ENCODE measurements around the gene CLIP1.
"Not testable (repeated sequence)": the region's sequence is repeated elsewhere in the genome, so short reads cannot be mapped to it uniquely, and the experiment has no call there.

CLIP1 gene

GRCh38 chr12:122311696-122312095 is 110.8 kb downstream of the CLIP1 start:
- DNase-seq (ENCODE audit: low read depth in 2 of 2), result no peak

- DNase-seq (ENCODE audit: low read depth in 2 of 2), result no peak
These were observed 111.7 kb downstream of the CLIP1 start for GRCh38 chr12:122310626-122311333.

DNA sequence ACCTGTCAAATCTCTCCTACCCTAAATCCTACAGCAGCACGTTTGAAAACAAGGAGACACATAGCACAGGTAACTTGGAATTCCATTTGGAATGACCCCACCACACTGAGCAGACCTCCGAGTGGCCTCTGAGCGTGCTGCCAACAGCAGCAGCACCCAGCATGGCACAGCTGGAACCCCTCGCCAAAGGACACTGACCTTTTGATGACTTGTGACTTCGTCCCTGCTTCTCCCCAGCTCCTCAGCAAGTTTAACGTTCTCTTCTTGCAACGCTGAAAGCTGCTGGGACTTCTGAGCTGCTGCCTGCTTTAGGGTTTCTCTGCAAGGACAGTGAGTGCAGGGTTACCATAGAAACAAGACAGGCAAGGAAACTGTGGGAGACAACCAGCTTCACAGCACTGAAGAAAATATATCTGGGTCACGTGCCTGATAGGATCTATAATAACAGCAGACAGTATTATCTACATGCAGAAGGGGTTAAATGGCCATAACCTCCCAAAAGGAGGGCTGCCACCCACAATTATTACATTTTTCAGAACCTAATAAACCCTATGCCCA is 112.8 kb downstream of the CLIP1 start:
- no peak for DNase-seq (ENCODE audit: low read depth in 2 of 2)

DNA sequence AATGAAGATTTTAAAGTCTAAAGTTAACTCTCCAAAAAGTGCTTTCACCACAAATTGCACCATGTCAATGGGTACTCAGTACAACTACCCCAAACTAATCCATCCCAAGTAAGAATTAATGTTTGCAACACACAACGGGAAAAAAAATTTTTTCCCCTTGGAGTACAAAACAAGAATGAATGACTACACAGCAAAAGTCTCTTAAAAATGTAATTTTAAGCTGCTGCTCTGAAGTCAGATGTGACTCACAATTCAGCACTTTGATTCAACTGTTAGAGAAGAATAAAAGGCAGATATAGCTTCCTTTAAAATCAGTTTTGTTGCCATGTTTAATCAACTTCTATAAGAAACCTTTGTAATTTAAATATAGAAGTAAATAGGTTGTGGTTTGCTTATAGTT is 113.7 kb downstream of the CLIP1 start:
- no peak for DNase-seq (ENCODE audit: low read depth in 2 of 2)

DNA sequence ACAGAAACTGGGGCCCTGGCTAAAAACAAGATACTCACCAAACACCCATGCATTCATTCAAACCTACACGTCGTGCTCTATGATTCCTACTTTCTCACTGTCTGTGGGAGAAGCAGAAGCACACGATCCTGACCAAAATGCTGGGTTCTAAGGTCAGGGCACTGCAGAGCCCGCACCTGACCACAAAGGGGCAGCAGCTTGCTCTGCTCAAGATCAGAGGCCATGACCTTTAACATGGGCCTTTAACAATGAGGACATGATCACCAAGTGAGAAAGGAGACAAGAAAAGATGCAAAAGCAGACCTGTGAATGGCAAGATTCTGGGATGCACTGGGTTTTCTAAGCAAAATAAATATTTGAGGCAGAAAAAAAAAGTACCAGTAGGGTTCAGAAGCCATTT is 116.1 kb downstream of the CLIP1 start:
- DNase-seq (ENCODE audit: low read depth in 2 of 2), result no peak

DNA sequence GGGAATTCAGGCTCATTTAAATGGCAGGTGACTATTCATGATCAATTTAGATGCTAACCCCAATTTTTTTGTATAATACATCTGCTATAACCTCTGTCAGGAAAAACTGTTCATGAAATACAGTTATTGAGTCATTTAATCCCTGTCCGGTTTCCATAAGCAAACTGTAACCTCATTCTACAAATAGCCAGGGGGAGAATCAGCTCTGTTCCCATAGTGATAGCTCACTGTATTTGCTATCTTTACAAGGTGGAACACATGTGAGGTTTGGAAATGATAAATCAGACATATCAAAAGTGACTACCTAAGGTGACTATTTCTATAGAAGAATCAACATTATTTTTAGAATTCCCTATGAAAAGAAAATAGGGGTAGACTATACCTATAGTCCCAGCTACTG is 117.5 kb downstream of the CLIP1 start:
- no peak for DNase-seq (ENCODE audit: low read depth in 2 of 2)

DNA sequence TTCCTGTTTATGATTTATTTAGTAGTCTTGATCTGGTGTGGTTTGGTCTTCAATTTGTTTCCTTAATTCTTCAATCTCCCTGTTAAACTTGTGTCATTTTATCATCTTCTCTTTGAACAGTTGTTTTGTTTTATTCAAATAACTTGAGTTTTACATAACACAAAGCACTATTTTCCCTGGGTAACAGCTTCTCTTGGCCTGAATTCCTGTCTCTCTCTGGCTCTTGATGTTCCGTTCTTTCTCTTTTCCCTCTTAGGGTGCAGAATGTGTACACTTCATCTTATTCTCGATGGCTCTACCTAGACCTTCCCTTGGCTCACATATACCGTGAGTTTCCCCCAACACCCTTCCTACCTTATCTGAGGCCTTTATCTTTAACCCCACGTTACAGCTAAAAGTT is 119.4 kb downstream of the CLIP1 start:
- no peak for DNase-seq (ENCODE audit: low read depth in 2 of 2)

DNA sequence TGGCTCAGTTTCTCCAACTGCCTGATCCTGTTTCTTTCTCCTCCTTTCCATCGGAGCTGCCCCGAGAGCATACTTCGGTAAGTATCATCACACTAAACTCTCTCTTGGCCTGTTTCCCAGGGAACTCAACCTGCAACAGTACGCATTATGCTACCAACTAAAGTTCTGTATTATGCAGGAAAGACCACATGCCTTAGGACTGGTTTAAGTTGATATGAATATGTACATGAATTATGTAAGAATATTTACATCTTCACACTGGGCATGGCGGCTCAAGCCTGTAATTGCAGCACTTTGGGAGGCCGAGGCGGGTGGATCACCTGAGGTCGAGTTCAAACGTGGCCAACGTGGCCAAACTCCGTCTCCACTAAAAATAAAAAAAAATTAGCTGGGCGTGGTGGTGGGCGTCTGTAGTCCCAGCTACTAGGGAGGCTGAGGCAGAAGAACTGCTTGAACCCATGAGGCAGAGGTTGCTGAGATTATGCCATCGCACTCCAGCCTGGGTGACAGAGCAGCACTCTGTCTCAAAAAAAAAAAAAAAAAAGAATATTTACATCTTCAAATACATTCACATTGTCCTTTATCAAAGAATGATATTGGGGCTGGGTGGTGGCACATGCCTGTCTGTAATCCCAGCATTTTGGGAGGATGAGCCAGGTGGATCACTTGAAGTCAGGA is 124.3 kb downstream of the CLIP1 start:
- DNase-seq (ENCODE audit: low read depth in 2 of 2), result no peak

GRCh38 chr12:122297494-122297893 is 125.0 kb downstream of the CLIP1 start:
- no peak for DNase-seq (ENCODE audit: low read depth in 2 of 2)

GRCh38 chr12:122295877-122296276 is 126.6 kb downstream of the CLIP1 start:
- DNase-seq (ENCODE audit: low read depth in 2 of 2), result no peak

- DNase-seq (ENCODE audit: low read depth in 2 of 2), result no peak
These were observed 129.4 kb downstream of the CLIP1 start for GRCh38 chr12:122293081-122293480.

- DNase-seq (ENCODE audit: low read depth in 2 of 2), result no peak
These were observed 131.0 kb downstream of the CLIP1 start for GRCh38 chr12:122291431-122291830.

DNA sequence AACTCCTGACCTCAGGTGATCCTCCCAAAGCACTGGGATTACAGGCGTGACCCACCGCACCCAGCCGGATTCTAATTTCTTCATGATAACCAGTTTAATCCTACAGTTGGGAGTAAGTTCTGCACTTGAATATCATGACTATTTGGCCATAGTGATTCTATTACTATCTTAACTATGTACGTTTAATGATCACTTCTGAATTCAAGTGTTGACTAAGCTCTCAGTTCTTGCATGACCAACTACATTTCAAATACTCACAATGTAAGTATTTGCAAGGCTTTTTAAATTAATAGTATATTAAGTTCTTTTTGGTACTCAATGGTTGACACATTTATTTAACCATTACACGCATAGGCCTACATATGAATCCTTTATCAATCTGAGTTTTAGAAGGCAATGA is 138.8 kb downstream of the CLIP1 start:
- DNase-seq (ENCODE audit: low read depth in 2 of 2), result no peak

- no peak for DNase-seq (ENCODE audit: low read depth in 2 of 2)
These were observed 140.4 kb downstream of the CLIP1 start for GRCh38 chr12:122282061-122282460.

DNA sequence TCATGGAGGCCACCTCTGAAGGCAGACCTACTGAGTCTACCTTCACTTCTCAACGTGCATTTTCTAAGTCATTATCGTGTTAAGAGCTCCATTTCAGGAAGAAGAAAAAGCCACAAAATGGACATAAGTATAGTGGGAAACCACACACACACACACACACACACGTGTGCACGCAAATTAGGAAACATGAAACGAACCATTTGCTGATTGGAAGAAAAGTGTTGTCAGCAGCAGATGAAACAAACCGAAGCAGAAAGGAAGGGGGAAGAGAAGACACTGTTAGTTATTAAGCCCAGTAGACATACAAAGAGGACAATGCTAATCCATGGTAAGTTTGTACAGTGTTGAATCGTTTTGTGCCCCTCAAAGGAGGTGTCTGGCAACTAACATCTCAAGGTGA is 146.2 kb downstream of the CLIP1 start:
- DNase-seq (ENCODE audit: low read depth in 2 of 2), result no peak

- no peak for DNase-seq (ENCODE audit: low read depth in 2 of 2)
These were observed 147.0 kb downstream of the CLIP1 start for GRCh38 chr12:122275459-122275858.

- peak; percentile 87 for DNase-seq (ENCODE audit: low read depth in 2 of 2)
These were observed 156.1 kb downstream of the CLIP1 start, which contains the start of gene VPS33A for GRCh38 chr12:122266230-122266901. VPS33A (minus strand) TSS chr12:122266494; CDS start chr12:122266408, 86 bp downstream.

- DNase-seq (ENCODE audit: low read depth in 2 of 2), result peak; percentile 11 to 35
These were observed 156.6 kb downstream of the CLIP1 start for GRCh38 chr12:122265886-122266229.

DNA sequence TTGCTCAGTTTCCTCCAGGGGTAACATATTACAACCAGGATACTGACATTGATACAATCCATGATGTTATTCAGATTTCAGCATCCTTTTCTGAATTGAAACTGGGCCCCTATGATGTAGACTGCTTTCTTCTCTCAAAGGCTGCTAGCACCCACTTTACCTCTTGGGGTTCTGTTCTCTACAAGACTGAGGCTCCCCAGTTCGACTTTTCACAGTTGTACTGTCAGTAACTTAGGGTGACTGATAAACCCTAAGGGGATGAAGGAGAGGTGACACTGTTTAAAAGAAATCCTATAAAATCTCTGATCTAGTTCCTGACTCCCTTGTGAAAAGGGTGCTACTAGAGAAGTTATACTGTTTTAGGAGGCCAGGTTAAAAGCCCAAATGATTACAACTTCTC is 157.0 kb downstream of the CLIP1 start:
- DNase-seq (ENCODE audit: low read depth in 2 of 2), result no peak

GRCh38 chr12:122260735-122261134 is 161.7 kb downstream of the CLIP1 start:
- not testable (repeated sequence) for DNase-seq (ENCODE audit: low read depth in 2 of 2)

GRCh38 chr12:122258939-122259338 is 163.5 kb downstream of the CLIP1 start:
- DNase-seq (ENCODE audit: low read depth in 2 of 2), result not testable (repeated sequence)

GRCh38 chr12:122258462-122258861 is 164.0 kb downstream of the CLIP1 start:
- DNase-seq (ENCODE audit: low read depth in 2 of 2), result not testable (repeated sequence)

DNA sequence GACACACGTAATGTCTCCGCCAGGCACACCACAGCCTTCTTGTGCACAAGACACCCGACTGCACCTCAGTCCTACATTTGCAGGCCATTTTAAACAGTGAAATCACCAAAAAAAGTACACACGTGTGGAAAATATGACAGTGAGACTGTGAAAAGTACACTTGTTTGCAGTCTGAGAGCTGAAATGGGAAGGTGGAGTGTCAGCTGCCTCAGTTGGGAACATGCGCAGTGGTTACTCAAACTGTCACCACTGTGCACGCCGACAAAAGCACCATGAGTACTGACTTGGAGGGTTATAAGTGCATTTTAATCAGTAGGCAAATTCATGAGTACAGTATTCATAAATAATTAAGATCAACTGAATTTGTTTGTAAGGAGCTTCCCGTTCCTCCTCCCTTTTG is 171.9 kb downstream of the CLIP1 start:
- no peak for DNase-seq (ENCODE audit: low read depth in 2 of 2)

Measured in activated CD8-positive, alpha-beta memory T cell treated with anti-CD3 and anti-CD28 coated beads for 4 hours (primary cell).